Ishikawa (cell line): ENCODE data around the gene FAT2.

Source experiments
- CEBPB ChIP-seq: IDR thresholded peaks from 2 replicates; pipeline ENCODE4 v1.6.1; 2012
- CREB1 ChIP-seq: IDR thresholded peaks from 2 replicates; pipeline ENCODE4 v1.6.1; 2012; ENCODE audit warnings: low read depth
- EGR1 ChIP-seq: IDR thresholded peaks from 2 replicates; pipeline ENCODE4 v1.6.1; 2012
- EP300 ChIP-seq: IDR thresholded peaks from 2 replicates; pipeline ENCODE4 v1.6.1; 2012; ENCODE audit warnings: borderline replicate concordance
- FOXM1 ChIP-seq: IDR thresholded peaks from 2 replicates; pipeline ENCODE4 v1.6.1; 2012; ENCODE audit warnings: low read depth, borderline replicate concordance
- NFIC ChIP-seq: IDR thresholded peaks from 2 replicates; pipeline ENCODE4 v1.6.1; 2012
- RAD21 ChIP-seq: IDR thresholded peaks from 2 replicates; pipeline ENCODE4 v1.6.1; 2012; ENCODE audit warnings: low read depth
- TAF1 ChIP-seq: IDR thresholded peaks from 2 replicates; pipeline ENCODE4 v1.6.1; 2012; ENCODE audit warnings: low read depth, mild to moderate bottlenecking
- TCF12 ChIP-seq: IDR thresholded peaks from 2 replicates; pipeline ENCODE4 v1.6.1; 2012; ENCODE audit warnings: low read depth
- TEAD4 ChIP-seq: IDR thresholded peaks from 2 replicates; pipeline ENCODE4 v1.6.1; 2012
- YY1 ChIP-seq: IDR thresholded peaks from 2 replicates; pipeline ENCODE4 v1.6.1; 2012; ENCODE audit warnings: low read depth
- ZBTB7A ChIP-seq: IDR thresholded peaks from 2 replicates; pipeline ENCODE4 v1.6.1; 2012; ENCODE audit warnings: low read depth
- TF ChIP-seq, protein P1 (sequence below): IDR thresholded peaks from 2 replicates; pipeline ENCODE4 v1.6.1; 2012
- TF ChIP-seq, protein P2 (sequence below): IDR thresholded peaks from 2 replicates; pipeline ENCODE4 v1.6.1; 2012; ENCODE audit warnings: low read depth, mild to moderate bottlenecking
- TF ChIP-seq, protein P3 (sequence below): IDR thresholded peaks from 2 replicates; pipeline ENCODE4 v1.6.1; 2012

The FAT2 gene

DNA sequence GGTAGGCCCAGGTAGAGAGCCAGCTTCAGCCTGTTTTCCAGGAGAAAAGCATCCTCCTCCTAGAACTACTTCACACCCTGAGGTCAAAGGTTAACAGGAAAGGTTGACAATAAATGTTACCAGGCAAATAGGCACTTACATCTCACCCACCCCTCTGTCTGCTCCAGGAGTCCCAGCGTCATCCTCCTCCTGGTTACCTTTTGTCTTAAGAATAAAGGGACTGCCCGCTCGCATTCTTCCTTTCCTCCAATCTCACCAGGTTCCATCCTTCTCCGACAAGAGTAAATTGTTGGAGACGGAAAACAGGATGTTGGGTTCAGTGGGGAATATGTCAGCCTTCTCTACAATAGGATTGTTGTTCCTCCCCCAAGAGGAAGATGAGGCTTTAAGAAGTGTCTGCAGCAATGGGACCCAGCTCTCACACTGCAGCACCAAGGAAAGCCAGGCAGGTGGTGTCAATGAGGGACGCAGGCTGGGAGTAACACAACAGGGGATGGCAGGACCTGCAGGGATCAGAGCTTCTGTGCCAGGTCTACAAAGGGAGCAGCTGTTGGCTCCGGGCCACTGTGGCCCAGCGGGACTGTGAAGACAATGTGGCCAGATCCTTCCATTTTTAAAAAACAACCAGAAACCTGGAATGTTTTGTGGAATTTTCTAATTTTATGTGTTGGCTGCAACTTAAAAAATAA lies 29.0 kb downstream of the FAT2 start:
- TF ChIP-seq RAD21, result no peak
- no peak for TF ChIP-seq TCF12
- no peak for TF ChIP-seq CREB1
- TF ChIP-seq NFIC, result no peak; the same call in 1 of the 2 replicates

DNA sequence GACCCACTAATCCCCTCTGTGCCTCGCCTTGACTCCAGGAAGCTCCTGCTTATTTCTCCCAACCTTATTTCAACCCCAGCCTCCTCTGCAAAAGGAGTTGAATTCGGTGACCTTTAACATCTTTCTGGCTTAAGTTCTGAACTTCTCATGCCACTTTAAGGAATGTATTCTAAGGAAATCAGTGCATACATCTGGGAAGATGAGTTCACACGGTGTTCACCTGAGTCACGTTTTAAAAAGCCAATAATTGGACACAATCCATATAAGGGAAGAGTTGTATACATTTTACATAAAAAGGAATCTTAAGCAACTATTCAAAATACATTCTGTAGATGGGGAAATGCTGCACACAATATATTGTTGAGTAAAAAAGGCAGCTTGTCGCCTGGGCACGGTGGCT lies 33.2 kb downstream of the FAT2 start:
- TF ChIP-seq CREB1 (no peak), YY1 (no peak), ZBTB7A (no peak), EGR1 (no peak), CEBPB (no peak), TCF12 (no peak)
- TF ChIP-seq, protein P1, sequence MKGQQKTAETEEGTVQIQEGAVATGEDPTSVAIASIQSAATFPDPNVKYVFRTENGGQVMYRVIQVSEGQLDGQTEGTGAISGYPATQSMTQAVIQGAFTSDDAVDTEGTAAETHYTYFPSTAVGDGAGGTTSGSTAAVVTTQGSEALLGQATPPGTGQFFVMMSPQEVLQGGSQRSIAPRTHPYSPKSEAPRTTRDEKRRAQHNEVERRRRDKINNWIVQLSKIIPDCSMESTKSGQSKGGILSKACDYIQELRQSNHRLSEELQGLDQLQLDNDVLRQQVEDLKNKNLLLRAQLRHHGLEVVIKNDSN, result no peak
- TF ChIP-seq, protein P2, sequence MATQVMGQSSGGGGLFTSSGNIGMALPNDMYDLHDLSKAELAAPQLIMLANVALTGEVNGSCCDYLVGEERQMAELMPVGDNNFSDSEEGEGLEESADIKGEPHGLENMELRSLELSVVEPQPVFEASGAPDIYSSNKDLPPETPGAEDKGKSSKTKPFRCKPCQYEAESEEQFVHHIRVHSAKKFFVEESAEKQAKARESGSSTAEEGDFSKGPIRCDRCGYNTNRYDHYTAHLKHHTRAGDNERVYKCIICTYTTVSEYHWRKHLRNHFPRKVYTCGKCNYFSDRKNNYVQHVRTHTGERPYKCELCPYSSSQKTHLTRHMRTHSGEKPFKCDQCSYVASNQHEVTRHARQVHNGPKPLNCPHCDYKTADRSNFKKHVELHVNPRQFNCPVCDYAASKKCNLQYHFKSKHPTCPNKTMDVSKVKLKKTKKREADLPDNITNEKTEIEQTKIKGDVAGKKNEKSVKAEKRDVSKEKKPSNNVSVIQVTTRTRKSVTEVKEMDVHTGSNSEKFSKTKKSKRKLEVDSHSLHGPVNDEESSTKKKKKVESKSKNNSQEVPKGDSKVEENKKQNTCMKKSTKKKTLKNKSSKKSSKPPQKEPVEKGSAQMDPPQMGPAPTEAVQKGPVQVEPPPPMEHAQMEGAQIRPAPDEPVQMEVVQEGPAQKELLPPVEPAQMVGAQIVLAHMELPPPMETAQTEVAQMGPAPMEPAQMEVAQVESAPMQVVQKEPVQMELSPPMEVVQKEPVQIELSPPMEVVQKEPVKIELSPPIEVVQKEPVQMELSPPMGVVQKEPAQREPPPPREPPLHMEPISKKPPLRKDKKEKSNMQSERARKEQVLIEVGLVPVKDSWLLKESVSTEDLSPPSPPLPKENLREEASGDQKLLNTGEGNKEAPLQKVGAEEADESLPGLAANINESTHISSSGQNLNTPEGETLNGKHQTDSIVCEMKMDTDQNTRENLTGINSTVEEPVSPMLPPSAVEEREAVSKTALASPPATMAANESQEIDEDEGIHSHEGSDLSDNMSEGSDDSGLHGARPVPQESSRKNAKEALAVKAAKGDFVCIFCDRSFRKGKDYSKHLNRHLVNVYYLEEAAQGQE, result no peak
- TF ChIP-seq, protein P3, sequence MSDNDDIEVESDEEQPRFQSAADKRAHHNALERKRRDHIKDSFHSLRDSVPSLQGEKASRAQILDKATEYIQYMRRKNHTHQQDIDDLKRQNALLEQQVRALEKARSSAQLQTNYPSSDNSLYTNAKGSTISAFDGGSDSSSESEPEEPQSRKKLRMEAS, result no peak

DNA sequence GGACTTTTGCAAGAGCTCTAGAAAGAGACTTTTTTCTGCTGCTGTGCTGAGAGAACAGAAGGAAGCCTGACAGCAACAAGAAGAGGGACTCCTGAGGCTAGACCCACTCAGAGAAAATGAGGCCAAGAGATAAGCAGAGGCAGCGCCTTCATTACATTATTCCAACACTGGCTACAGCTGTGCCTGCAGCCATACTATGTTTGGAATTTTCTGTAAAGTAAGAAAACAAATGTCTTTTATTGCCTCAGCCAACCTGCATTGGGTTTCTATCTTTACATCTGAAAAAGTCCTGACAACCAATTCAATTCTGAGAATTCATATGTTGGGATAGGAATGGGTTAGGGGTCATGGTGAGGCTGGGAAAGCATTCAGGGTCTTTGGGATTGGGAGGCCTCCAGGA lies 33.7 kb downstream of the FAT2 start:
- TF ChIP-seq TCF12 (no peak), ZBTB7A (no peak), EP300 (no peak), CREB1 (no peak), TAF1 (no peak), NFIC (no peak), EGR1 (no peak), TEAD4 (no peak), YY1 (no peak)
- TF ChIP-seq, protein P2, result no peak

DNA sequence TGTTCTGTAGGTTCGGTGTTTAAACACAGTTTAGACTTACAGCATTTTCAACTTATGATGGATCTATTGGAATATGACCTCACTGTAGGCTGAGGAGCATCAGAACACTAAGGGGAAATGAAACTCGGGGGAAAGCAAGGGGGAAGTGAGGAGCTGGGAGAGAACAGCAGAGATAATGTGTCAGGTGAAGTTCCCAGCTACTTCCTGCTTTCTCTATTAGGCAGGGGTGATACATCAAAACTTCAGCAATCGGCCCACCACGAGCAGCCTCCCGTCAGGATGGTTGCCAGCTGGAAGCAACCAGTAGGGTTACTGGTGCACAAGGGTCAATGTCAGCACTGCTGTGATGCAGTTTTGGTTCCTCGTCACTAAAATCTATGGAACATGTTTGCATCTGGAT lies 34.3 kb downstream of the FAT2 start:
- TF ChIP-seq EP300, result no peak
- no peak for TF ChIP-seq FOXM1
- no peak for TF ChIP-seq CREB1
- no peak for TF ChIP-seq CEBPB
- no peak for TF ChIP-seq TCF12
- TF ChIP-seq TAF1, result no peak
- TF ChIP-seq, protein P3, result no peak
- no peak for TF ChIP-seq RAD21
- TF ChIP-seq YY1, result no peak
- TF ChIP-seq, protein P2, result no peak
- TF ChIP-seq, protein P1, result no peak
- TF ChIP-seq EGR1, result no peak
- no peak for TF ChIP-seq NFIC
- no peak for TF ChIP-seq TEAD4
